NCI-H1694 (cell line): ENCODE measurements around the gene CYTH3.
"Not testable (repeated sequence)": the region's sequence is repeated elsewhere in the genome, so short reads cannot be mapped to it uniquely, and the experiment has no call there.

Experiments used
- DNase-seq: peaks from one replicate; lab custom pipeline; 2025; lab: John Stamatoyannopoulos, UW

Gene CYTH3

GRCh38 chr7:6229284-6229683 is 43.1 kb downstream of the CYTH3 start:
- not testable (repeated sequence) for DNase-seq

GRCh38 chr7:6228361-6229229 is 43.8 kb downstream of the CYTH3 start:
- DNase-seq: no peak

GRCh38 chr7:6227294-6227846 is 45.1 kb downstream of the CYTH3 start:
- no peak for DNase-seq

GRCh38 chr7:6226194-6226799 is 46.1 kb downstream of the CYTH3 start:
- DNase-seq: no peak

GRCh38 chr7:6223411-6223810 is 49.0 kb downstream of the CYTH3 start:
- not testable (repeated sequence) for DNase-seq

GRCh38 chr7:6223010-6223409 is 49.4 kb downstream of the CYTH3 start:
- DNase-seq: not testable (repeated sequence)

- no peak for DNase-seq
Measured at GRCh38 chr7:6221340-6222319, 50.8 kb downstream of the CYTH3 start.

GRCh38 chr7:6218329-6218728 is 54.1 kb downstream of the CYTH3 start:
- DNase-seq: no peak

GRCh38 chr7:6212008-6212407 is 60.4 kb downstream of the CYTH3 start:
- DNase-seq: no peak

- DNase-seq: no peak
Measured at GRCh38 chr7:6210621-6211372, 61.6 kb downstream of the CYTH3 start.

- DNase-seq: no peak
Measured at GRCh38 chr7:6209340-6209739, 63.1 kb downstream of the CYTH3 start.

GRCh38 chr7:6208573-6209328 is 63.7 kb downstream of the CYTH3 start:
- no peak for DNase-seq

GRCh38 chr7:6205971-6206660 is 66.3 kb downstream of the CYTH3 start:
- no peak for DNase-seq

- no peak for DNase-seq
Measured at GRCh38 chr7:6203381-6203780, 69.0 kb downstream of the CYTH3 start.

GRCh38 chr7:6202117-6202516 is 70.3 kb downstream of the CYTH3 start:
- no peak for DNase-seq

GRCh38 chr7:6200971-6201370 is 71.5 kb downstream of the CYTH3 start:
- DNase-seq: no peak

- DNase-seq: no peak
Measured at GRCh38 chr7:6198689-6199595, 73.5 kb downstream of the CYTH3 start.

- no peak for DNase-seq
Measured at GRCh38 chr7:6197801-6198551, 74.4 kb downstream of the CYTH3 start.
